ENCODE results near the gene ALDH3A2.

Gene ALDH3A2

GRCh38 chr17:19645734-19646201 is 2.8 kb upstream of the ALDH3A2 start:
- Histone ChIP-seq H3K27me3 (replicated peaks; ENCODE audit: control insufficient read depth, insufficient read depth, low read length) (no peaks in the 10 kb centered on the region), H3K4me3 (replicated peaks; ENCODE audit: low read depth, low read length) (no peak overlapping the region), H3K36me3 (ENCODE audit: control insufficient read depth, insufficient read depth, low read length) (no peaks in the 10 kb centered on the region)
- TF ChIP-seq, protein P1, sequence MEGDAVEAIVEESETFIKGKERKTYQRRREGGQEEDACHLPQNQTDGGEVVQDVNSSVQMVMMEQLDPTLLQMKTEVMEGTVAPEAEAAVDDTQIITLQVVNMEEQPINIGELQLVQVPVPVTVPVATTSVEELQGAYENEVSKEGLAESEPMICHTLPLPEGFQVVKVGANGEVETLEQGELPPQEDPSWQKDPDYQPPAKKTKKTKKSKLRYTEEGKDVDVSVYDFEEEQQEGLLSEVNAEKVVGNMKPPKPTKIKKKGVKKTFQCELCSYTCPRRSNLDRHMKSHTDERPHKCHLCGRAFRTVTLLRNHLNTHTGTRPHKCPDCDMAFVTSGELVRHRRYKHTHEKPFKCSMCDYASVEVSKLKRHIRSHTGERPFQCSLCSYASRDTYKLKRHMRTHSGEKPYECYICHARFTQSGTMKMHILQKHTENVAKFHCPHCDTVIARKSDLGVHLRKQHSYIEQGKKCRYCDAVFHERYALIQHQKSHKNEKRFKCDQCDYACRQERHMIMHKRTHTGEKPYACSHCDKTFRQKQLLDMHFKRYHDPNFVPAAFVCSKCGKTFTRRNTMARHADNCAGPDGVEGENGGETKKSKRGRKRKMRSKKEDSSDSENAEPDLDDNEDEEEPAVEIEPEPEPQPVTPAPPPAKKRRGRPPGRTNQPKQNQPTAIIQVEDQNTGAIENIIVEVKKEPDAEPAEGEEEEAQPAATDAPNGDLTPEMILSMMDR (IDR thresholded peaks at IDR 0.05; ENCODE audit: insufficient read depth, low read length, poor library complexity, severe bottlenecking), result peak; percentile 91
- peak; percentile 28 for DNase-seq (ENCODE audit: extremely low read depth, insufficient read length)

- Histone ChIP-seq H3K27me3 (replicated peaks; ENCODE audit: control insufficient read depth, insufficient read depth, low read length) (no peaks in the 10 kb centered on the region), H3K4me3 (replicated peaks; ENCODE audit: low read depth, low read length) (no peak overlapping the region), H3K36me3 (ENCODE audit: control insufficient read depth, insufficient read depth, low read length) (no peaks in the 10 kb centered on the region)
- TF ChIP-seq, protein P1 (IDR thresholded peaks at IDR 0.05; ENCODE audit: insufficient read depth, low read length, poor library complexity, severe bottlenecking), result no peak
- no peak for DNase-seq (ENCODE audit: extremely low read depth, insufficient read length)
Observed at GRCh38 chr17:19646788-19647696, 1.5 kb upstream of the ALDH3A2 start.

- Histone ChIP-seq H3K4me3 (replicated peaks; ENCODE audit: low read depth, low read length) (peak overlapping the region; percentile 80), H3K36me3 (ENCODE audit: control insufficient read depth, insufficient read depth, low read length) (no peaks in the 10 kb centered on the region), H3K27me3 (replicated peaks; ENCODE audit: control insufficient read depth, insufficient read depth, low read length) (no peaks in the 10 kb centered on the region)
- no peak for DNase-seq (ENCODE audit: extremely low read depth, insufficient read length)
- TF ChIP-seq, protein P1 (IDR thresholded peaks at IDR 0.05; ENCODE audit: insufficient read depth, low read length, poor library complexity, severe bottlenecking), result no peak
Observed at GRCh38 chr17:19647697-19648474, 665 bp upstream of the ALDH3A2 start.

DNA sequence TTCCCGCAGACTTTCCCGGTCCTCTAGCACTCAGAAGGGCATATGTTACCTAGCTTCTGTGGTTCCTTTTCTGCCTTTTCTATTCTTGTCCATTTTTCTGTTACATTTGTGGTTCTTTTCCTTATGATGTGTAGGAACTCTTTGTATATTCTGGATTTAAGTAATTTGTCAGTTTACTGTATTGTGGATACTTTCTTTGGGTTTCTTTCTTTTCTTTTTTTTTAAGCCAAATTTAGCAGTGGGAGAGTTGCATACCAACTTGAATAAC is 657 bp downstream of the ALDH3A2 start:
- DNase-seq (ENCODE audit: extremely low read depth, insufficient read length), result no peak
- no peaks in the 10 kb centered on the region for H3K36me3 ChIP-seq (ENCODE audit: control insufficient read depth, insufficient read depth, low read length)
- peak overlapping the region; percentile 80 for H3K4me3 ChIP-seq (replicated peaks; ENCODE audit: low read depth, low read length)
- TF ChIP-seq, protein P1 (IDR thresholded peaks at IDR 0.05; ENCODE audit: insufficient read depth, low read length, poor library complexity, severe bottlenecking), result no peak
- H3K27me3 ChIP-seq (replicated peaks; ENCODE audit: control insufficient read depth, insufficient read depth, low read length), result no peaks in the 10 kb centered on the region

GRCh38 chr17:19650826-19651225 is 2.3 kb downstream of the ALDH3A2 start:
- Histone ChIP-seq H3K36me3 (ENCODE audit: control insufficient read depth, insufficient read depth, low read length) (no peaks in the 10 kb centered on the region; the same call in 1 of the 2 replicates), H3K27me3 (replicated peaks; ENCODE audit: control insufficient read depth, insufficient read depth, low read length) (no peaks in the 10 kb centered on the region), H3K4me3 (replicated peaks; ENCODE audit: low read depth, low read length) (no peak overlapping the region)
- no peak for DNase-seq (ENCODE audit: extremely low read depth, insufficient read length)
- TF ChIP-seq, protein P1 (IDR thresholded peaks at IDR 0.05; ENCODE audit: insufficient read depth, low read length, poor library complexity, severe bottlenecking), result no peak

All from GM06990 (cell line).